Medulla oblongata (tissue), 1 donor: Measurements from ENCODE around the gene SLC12A6.

Experiments
- DNase-seq: peaks from one replicate; pipeline ENCODE4 v3.0.0-alpha.2; 2015; ENCODE audit errors: extremely low spot score

Gene SLC12A6

GRCh38 chr15:34259566-34259965 is 78.0 kb downstream of the SLC12A6 start:
- no peak for DNase-seq

DNA sequence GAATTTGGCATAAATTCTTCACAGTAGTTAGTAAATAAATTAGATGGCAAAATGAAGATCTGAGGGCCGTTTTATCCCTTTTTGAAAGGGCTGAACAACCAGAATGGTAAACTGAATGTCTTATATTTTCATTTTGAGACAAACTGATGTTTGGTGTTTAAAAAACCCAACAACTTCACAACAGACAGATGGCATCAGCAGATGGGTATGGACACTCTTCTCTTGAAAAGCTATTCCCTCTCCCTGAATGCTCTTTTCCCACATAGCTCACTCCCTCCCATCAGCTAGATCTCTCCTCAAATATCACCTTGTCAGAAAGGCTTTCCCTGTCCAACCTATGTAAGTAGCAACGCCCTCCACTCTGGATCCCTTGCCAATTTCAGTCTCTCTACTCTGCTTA is 79.4 kb downstream of the SLC12A6 start:
- no peak for DNase-seq

DNA sequence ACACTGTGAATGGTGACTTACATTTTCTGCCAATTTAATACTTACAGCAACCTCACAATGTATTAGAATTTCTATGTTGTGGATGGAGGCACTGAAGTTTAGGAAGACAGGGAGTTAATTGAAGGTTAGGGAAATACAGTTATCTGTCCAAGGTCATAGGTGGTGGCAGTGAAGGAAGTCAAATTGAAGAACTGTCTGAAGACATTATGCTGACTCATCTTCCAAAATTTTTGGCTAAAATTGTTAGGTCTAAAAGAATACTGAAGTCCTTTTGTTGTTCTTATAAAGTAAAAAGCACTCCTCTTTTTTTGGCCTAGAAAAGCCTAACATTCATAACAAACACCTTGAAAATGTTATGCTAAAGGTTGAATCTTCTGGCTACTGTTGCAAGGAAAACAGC is 85.0 kb downstream of the SLC12A6 start:
- no peak for DNase-seq

DNA sequence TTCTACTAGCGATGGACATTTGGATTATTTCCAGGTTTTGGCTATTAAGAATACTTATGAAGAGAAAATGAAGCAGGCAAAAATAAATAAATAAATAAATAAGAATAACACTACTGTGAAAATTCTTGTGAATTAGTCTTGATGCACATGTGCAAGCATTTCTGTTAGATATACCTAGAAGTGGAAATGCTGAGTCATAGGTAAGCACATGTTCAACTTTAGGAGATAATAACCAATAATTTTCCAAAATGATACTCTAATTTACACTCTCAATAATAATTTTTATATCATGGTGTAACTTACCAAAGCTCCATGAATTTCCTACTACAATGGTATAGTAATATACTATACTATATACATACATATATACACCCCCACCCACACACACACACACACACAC is 89.4 kb downstream of the SLC12A6 start:
- no peak for DNase-seq

- no peak for DNase-seq
These were observed 91.2 kb downstream of the SLC12A6 start for GRCh38 chr15:34246276-34246976.

GRCh38 chr15:34243226-34243625 is 94.4 kb downstream of the SLC12A6 start:
- DNase-seq: no peak

- no peak for DNase-seq
These were observed 95.3 kb downstream of the SLC12A6 start for GRCh38 chr15:34242331-34242710.

DNA sequence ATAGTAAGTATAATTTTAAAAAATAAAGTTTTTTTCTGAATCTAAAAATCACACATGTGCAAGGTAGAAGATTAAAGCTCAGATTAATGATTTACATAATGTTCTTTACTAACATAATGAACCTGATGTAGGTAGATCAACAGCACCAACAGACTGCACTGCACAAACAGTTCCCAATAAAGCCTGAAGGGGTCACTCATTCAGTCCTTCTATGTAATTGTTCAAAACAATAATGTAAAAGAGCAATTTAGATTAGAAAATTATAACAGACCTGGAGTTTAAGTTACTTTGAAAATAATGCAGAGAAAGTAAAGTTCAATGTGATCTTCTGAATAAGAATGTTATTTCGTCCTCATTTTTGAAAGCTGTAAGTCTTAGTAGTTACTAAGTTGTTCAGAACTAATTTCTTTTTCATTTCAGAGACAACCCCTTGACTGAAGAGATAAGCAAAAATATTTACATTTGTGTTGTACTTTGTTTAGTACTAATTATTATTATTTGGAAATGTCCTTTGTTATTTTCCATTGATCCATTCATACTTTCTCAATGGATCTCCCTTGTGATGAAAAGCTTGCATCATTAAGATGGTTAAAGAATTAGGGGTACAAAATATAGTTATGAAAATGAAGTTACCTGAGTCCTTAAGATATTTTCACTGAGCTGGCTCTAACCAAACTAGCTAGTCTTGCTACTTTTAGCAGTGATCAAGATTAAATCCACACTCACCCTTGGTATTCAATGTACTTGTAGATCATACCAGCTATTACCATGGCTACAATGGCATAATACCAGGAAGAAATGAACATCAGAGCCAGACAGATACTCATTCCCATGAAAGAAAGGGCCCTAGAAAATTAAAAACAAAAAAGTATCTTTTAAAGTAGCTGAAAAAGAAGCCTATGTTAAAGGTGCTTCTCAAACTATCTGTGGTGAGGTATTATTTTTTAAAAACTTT is 95.9 kb downstream of the SLC12A6 start:
- peak; percentile 45 for DNase-seq

- DNase-seq: no peak
These were observed 97.0 kb downstream of the SLC12A6 start for GRCh38 chr15:34240537-34240936.

DNA sequence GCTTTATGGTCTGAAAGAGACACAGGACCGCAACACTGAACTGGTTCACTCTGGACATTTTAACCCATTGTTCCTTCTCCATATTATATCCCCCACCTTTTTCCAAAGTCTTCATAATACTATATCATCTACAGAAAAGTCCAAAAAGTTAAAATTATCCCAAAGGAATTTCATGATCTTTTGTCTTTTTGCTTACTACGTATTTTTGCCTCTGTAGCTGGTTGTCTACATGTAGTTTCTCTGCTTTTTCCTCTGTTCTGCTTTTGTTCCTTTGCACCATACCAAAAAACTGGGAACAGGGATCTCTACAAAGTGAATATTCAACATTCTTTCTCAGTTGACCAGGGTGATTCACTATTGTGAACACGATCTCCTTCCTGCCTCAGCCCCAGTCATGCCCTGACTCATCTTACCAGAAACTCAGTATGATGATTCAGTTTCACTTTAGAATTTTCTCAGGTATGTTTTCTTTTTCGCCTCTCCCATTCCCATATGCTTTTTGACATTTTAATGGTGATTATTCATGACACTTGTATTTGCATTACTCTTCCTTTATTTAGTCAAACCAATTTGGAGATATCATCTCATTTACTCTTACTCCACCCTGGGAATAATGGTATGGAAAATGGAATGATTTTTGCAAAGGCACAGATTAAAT is 98.3 kb downstream of the SLC12A6 start:
- no peak for DNase-seq

GRCh38 chr15:34233614-34234013 is 104.0 kb downstream of the SLC12A6 start:
- no peak for DNase-seq

GRCh38 chr15:34223904-34224596 is 113.5 kb downstream of the SLC12A6 start:
- peak; percentile 16 for DNase-seq

DNA sequence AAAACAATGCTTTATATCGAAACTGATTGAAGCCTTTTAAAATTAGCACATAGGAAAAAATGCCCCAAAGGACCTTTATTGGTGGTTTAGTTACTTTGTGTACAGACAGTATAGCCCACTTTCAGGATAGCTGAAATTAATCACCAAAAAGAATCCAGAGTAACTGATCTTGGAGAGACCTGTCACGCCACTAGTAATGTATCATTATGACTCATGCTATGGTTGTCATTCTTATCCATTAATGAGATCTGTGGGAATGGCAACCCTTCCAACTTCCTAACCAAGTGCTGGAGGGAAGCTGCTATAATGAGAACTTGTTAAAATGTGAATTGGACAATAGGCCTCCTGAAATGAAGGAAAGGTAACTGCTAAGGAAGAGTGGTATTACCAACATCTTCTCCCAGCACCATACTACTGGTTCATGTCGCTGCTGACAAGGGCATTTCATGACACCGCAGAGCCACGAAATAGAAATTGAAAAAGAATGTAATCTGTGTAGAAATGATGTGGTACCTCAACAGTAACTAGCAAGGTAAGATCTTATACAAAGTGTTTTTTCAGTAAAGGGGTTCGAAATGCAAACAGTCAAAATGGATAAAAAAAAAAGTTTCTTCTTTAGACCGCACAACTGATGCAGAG is 119.9 kb downstream of the SLC12A6 start:
- no peak for DNase-seq

GRCh38 chr15:34216527-34217270 is 120.9 kb downstream of the SLC12A6 start:
- DNase-seq: no peak

DNA sequence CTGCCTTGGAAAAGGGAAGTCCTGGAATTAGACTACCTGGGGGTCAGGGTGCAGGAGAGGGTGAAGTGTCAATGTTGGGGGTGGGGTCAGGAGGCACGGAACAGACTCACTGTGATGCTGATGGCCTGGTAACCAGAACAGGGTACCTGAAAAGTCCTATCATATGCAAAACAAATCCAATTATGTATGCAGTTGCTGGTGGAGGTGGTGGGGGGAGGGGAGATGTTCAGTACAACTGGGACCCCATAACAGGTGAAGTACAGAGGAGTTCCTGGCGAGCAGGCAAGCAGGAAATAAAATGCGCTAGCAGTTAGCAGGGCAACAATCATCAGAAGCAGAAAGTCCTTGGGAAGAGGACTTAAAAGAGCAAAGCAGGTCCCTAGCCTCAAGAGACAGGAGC is 123.4 kb downstream of the SLC12A6 start:
- DNase-seq: no peak

- no peak for DNase-seq
These were observed 123.9 kb downstream of the SLC12A6 start for GRCh38 chr15:34213690-34214089.

DNA sequence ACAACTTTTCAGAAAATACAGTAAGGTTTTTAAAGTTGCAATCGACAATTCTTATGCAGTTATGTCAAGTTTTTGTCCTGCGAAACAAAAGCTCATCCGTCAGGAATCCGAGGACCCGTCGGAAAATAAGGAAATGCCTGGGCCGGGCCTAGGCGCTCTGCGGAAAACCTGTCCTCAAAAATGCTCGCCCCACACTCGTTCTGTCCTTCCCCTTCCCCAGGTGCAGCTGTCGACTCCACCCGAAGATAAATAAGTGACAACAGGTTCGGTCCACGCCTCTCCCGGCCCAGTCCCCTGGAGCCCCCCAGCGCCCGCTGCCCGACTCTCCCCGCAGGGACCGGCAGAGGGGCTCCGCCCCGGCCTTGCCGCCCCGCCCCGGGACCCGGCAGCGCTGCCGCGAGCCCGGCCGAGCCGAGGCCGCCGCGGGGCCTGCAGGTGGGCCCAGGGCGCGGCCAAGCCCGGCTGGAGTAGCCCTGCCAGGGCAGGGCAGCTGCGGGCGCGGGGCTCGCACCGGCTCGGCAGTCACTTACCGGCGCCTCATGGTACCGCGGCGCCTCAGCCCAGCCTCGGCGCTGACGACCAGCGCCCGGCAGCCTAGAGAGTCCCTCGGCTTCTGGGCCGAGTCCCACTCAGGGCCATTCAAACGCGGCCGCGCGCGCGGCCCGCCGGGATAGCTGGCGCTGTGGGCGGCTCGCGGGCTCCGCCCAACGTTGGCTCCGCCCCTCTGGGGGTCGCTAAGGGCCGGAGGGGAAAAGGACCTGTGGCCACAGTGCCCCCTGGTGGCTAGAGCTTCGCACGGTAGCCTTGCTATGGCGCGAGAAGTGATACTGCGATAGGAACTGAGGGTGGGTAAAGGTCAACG is 127.9 kb downstream of the SLC12A6 start, which contains the start of gene KATNBL1:
TSS of gene KATNBL1 (minus strand) at position 676 of the 862 bp plus-strand sequence. CDS start 46,420 bp downstream, outside the sequence.
- DNase-seq: peak; percentile 99

- DNase-seq: no peak
These were observed 131.6 kb downstream of the SLC12A6 start for GRCh38 chr15:34206011-34206410.

- DNase-seq: no peak
These were observed 133.6 kb downstream of the SLC12A6 start for GRCh38 chr15:34203936-34204335.
